GM18870 (cell line): ENCODE data around the gene NELFA.
"Not testable (repeated sequence)": the region's sequence is repeated elsewhere in the genome, so short reads cannot be mapped to it uniquely, and the experiment has no call there.

ENCODE experiments used
- ATAC-seq: cut with Tn5 transposase; IDR thresholded peaks from one replicate; pipeline ENCODE4 v1.9.1; 2021; ENCODE audit warnings: moderate library complexity; ENCODE audit not compliant: unreplicated experiment

The NELFA gene

DNA sequence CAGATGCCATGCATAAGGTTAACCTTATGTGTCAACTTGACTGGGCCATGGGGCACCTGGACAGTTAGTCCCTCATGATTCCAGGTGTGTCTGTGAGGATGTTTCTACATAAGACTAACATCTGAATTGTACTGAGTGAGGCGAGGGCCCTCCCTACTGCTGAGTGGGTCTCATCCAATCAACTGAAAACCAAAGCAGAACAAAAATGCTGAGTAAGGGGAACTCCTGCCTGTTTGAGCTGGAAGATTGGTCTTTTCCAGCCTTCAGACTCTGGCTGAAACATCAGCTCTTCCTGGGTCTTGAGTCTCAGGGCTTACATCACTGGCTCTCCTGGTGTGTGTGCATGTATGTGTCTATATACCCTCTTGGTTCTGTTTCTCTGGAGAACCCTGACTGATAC lies 13.8 kb downstream of the NELFA start:
- ATAC-seq: no peak

- not testable (repeated sequence) for ATAC-seq
These were observed 14.9 kb downstream of the NELFA start for GRCh38 chr4:1993718-1994516.

- no peak for ATAC-seq
These were observed 15.6 kb downstream of the NELFA start for GRCh38 chr4:1993169-1993516.

DNA sequence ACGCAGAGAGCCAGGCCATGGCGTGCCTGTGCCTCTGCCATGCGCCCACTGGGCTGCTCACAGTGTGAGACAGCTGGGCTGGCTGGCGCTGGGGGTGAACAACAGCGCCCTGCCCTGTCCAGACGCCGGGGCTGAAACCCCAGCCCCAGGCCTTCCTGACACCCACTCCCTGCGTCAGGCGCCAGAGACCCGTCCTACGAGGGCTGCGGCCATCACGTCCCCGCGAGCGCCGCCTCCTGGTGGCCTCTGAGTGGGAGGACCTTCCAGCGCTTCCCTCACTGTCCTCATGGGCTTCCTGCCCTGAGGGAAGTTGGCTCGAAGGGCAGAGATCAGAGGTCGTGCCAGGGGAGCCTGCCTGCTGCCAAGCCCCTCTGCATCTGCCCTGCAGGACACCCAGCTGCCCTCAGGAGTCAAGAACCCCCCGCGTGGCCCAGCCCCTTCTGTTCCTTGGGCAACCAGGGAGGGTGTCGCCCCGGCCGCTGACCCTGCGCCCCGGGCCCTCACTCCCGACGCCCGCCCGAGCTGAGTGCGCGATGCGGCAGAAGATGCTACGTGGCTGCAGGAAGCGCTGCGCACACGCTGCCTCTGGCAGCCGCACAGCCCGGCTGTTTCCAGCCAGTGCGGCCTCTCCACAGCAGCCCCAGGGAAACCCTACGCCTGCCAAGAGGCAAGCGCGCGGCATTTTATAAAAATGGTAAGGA lies 16.2 kb downstream of the NELFA start:
- ATAC-seq: no peak

- ATAC-seq: no peak
These were observed 17.0 kb downstream of the NELFA start for GRCh38 chr4:1991596-1992434.

DNA sequence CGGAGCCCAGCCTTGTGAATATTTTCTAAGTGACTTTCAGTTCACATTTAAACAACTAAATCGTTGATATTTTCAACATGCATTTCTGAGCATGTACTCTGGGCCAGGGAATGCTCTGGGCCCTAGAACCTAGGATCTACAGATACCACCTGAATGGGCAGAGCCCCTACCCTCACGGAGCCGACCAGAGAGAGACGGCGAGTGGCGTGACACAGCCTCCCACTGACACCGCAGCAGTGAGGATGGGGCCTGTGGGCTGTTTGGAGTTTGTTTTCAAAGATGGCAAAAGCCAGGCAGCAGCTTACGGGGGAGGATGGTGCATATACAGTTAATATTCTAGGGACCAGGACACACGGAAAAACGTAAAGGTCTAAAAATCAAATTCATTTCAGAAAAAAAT lies 17.7 kb downstream of the NELFA start:
- no peak for ATAC-seq

DNA sequence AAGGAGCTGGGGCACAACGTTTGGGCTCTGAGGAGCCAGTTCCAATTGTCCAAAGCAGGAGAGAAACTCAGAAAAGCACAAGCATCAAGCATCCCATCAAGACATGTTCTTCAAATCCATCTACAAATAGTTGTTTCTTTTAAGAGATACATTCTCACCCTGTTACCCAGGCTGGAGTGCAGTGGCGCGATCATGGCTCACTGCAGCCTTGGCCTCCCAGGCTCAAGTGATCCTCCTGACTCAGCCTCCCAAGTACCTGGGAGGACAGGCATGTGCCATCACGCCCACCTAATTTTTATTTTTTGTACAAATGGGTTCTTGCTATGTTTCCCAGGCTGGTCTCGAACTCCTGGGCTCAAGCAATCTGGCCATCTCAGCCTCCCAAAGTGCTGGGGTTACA lies 18.1 kb downstream of the NELFA start:
- no peak for ATAC-seq

DNA sequence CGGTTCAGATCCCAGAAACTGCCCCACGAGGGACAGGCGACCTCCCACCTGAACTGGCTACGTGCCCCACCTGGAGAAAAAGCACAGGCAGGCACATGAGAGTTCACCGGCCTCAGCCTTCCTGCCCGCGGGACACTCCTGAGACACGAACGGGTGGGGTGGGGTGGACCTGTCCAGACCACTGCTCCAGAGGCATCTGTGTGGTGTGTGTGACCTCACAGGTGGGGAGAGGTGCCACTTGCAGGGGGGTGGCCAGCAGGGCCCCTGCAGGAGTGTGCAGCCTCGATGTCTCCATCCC lies 18.5 kb downstream of the NELFA start:
- ATAC-seq: no peak

- no peak for ATAC-seq
These were observed 19.0 kb downstream of the NELFA start for GRCh38 chr4:1989533-1990347.

- ATAC-seq: no peak
These were observed 20.4 kb downstream of the NELFA start for GRCh38 chr4:1988327-1988724.

GRCh38 chr4:1987721-1988326 lies 20.9 kb downstream of the NELFA start:
- no peak for ATAC-seq

DNA sequence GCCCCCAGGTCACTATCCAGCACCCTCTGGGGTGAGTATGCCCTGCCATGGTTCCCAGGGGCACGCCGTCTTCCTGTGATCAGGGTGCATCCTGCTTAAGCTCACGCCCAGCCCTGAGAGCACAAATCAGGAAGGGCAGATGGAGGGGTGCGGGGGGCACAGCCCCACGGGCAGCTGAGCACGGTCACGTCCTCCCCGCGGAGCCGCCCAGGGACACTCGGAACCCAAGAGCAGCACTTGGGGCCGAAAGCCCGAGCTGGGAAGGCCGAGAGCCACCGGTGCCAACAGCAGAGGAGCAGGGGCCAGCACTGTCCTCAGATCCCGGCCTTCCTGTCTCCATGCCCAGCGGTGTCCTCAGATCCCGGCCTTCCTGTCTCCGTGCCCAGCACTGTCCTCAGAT lies 21.5 kb downstream of the NELFA start:
- no peak for ATAC-seq

DNA sequence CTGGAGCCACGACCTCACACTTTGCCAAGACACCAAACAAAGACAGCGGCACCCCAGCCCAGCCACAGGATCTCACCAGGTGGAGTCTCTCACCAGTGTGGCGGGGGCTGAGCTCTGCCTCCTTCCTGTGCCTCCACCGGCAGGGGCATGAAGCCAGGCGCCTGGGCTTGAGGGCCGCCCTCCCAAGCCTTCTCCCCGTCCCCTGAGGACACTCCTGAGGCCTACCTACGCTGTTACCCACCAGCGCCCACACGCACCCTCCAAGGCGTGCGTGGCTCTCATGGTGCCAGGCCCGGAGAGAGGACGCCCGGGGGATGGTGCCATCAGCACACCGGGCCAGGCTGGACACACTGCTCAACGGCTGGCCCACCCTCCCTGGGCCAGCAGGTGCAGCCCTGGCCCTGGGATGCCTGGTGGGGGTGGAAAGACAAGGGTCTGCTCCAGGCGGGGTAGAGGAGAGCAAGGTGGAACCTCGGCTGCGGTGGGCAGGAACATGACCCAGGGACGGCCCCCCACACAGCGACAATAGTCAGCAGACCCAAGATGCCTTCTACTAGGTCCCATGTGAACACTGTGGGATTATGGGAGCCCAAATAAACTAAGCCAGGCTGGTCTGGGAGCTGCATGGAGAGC lies 22.1 kb downstream of the NELFA start:
- no peak for ATAC-seq

- no peak for ATAC-seq
These were observed 22.8 kb downstream of the NELFA start for GRCh38 chr4:1985780-1986577.

- ATAC-seq: no peak
These were observed 23.5 kb downstream of the NELFA start for GRCh38 chr4:1985294-1985693.

DNA sequence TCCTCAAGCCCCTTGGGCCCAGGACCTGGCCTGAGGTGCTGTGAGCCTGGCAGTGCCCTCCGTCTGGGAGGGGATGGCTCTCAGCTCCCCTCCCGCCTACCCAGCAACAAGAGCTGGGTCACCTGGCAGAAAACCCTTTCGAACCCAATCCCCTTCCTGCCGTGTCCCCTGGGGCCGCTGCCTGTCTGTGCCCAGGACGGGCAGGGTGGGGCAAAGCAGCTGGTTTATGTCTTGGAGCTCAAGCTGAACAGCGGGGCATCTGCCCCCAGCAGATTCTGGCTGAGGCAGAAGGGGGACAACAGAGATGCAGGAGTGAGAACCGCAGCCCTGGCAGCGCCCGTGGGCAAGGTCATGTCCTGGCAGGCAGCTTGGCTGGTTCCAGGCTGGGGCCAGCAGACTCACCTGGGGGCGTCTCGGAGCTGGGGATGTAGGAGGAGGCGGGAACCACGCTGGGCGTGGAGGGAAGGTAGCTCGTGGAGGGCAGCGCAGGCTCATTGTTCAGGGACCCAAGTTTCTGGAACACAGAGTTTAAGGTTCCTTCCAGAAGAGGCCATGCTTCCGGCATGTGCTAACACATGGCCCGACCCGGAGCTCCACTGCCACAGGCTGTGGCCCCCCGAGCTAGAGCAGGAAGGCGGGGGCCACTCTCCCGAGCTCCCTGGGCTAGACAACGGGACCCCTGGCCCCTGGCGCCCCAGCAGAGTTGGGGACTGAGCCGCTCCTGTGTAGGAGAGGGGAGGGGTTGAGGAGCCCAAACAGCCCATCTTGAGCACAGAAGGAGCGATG lies 24.2 kb downstream of the NELFA start:
- no peak for ATAC-seq

GRCh38 chr4:1983846-1984405 lies 24.8 kb downstream of the NELFA start:
- ATAC-seq: no peak
